Measurements from ENCODE around the gene NOP10.
A peak's percentile ranks its signal among the peaks of the same experiment; 100 is the strongest.
"Not testable (repeated sequence)": the region's sequence is repeated elsewhere in the genome, so short reads cannot be mapped to it uniquely, and the experiment has no call there.

NOP10 gene

GRCh38 chr15:34358948-34359347, 16.0 kb upstream of the NOP10 start:
- DNase-seq (ENCODE audit: low spot score), result no peak

- no peak for DNase-seq (ENCODE audit: low spot score)
Measured at GRCh38 chr15:34358367-34358766, 15.4 kb upstream of the NOP10 start.

- no peak for DNase-seq (ENCODE audit: low spot score)
Measured at GRCh38 chr15:34357653-34358052, 14.7 kb upstream of the NOP10 start.

- DNase-seq (ENCODE audit: low spot score), result no peak
Measured at GRCh38 chr15:34355241-34355640, 12.3 kb upstream of the NOP10 start.

DNA sequence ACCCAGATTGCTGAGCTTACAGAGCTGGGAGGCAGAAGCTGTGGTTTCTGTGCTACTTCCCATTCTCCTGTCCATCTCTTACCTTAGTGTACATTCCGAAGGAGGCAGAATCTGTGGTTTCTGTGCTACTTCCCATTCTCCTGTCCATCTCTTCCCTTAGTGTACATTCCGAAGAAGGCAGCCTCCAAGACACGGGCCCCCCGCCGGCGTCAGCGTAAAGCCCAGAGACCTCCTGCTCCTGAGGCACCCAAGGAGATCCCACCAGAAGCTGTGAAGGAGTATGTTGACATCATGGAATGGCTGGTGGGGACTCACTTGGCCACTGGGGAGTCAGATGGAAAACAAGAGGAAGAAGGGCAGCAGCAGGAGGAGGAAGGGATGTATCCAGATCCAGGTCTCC, 11.3 kb upstream of the NOP10 start:
- DNase-seq (ENCODE audit: low spot score), result no peak

- no peak for DNase-seq (ENCODE audit: low spot score)
Measured at GRCh38 chr15:34353627-34354026, 10.7 kb upstream of the NOP10 start.

GRCh38 chr15:34352996-34353395, 10.1 kb upstream of the NOP10 start:
- not testable (repeated sequence) for DNase-seq (ENCODE audit: low spot score)

GRCh38 chr15:34349769-34350168, 6.8 kb upstream of the NOP10 start:
- DNase-seq (ENCODE audit: low spot score), result no peak

DNA sequence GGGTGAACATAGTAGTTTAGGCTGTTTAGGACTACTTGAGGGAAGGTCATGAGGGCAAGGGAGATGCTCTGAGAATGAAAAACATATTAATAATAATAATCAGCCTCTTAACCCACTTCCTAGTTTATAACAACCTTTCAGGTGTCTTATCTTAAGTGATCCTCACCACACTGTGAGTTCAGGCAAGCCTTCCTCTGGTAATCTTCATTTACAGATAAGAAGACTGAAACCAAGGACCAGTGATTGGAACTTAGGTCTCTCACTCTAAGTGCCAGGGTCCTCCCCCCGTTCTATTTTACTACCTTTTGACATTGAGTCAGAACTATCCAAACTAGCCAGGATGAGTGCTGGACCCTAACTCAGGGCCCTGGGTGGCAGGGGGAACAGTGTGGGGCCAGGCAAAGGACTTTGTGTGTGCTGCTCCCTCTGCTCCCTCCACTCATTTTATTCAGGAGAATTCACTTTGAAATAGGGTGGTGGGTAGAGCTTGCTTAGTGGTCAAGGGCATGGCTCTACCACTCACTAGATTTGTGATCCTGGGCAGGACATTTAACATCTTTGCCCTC, 5.9 kb upstream of the NOP10 start:
- no peak for DNase-seq (ENCODE audit: low spot score)

GRCh38 chr15:34347951-34348638, 5.2 kb upstream of the NOP10 start:
- DNase-seq (ENCODE audit: low spot score), result no peak

DNA sequence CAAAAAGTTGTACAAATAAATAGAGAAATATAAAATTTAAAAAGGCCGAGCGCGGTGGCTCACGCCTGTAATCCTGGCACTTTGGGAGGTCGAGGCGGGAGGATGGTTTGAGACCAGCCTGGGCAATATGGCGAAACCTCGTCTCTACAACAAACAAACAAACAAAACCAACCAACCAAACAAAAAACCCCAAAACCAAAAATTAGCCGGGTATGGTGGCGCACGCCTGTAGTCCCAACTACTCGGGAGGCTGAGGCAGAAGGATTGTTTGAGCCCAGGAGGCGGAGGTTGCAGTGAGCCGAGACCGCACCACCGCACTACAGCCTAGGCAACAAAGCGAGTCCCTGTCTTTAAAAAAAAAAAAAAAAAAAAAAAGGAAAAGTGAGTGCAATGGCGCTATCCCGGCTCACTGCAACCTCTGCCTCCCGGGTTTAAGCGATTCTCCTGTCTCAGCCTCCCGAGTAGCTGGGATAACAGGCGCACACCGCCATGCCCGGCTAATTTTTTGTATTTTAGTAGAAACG, 661 bp downstream of the NOP10 start:
- DNase-seq (ENCODE audit: low spot score), result not testable (repeated sequence)

DNA sequence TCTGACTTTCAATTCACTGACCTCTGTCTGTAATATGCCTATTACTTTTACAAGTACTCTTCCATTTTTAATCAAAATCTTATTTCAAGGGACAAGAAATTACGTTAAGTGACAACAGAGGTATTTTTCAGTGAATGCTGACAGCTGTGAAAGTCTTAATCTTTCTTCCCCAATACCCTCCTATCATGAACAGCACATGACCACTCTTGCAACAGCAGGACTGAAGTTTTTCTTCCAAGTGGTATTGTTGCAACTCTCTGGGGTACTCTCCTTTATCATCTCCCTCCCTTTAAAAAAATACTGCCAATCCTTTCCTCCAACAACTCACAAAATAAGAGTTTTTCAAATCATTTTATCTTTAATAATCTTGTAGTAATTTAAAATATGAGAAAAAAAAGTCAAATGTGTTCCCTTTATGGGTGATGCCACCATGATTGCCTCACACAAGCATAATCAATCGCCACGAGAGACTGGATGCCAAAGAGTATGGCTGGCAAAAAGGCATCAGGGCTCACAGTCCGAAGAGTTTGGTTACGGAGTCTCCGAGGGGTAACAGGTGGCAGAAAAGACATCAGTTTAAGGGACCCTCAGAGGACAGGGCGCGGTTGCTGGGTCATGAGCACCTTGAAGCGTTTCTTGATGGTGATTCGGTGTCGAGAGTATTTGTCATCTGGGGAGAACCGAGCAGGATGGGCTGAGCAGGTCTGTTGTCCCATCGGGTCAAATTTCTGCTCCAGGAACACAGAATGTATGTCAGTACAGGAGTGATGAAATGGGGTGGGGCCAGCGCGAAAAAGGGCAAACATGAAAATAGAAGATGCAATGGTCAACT, 1.3 kb downstream of the NOP10 start:
- DNase-seq (ENCODE audit: low spot score), result no peak

DNA sequence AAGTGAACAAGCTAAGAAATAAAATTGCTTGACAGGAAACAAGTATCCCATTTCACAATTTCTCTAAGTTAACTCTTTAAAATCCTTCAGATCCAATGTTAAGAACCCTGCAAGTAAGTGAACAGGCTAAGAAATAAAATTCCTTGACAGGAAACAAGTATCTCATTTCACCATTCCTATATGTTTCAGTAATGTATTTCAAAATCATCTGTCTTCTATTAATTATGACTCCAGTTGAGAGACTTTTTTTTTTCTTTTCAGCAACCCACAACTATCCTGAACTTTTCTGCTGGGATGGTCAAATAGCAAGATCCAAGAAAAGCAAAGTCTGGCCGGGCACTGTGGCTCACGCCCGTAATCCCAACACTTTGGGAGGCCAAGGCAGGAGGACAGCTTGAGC, 3.0 kb downstream of the NOP10 start:
- DNase-seq (ENCODE audit: low spot score), result no peak

DNA sequence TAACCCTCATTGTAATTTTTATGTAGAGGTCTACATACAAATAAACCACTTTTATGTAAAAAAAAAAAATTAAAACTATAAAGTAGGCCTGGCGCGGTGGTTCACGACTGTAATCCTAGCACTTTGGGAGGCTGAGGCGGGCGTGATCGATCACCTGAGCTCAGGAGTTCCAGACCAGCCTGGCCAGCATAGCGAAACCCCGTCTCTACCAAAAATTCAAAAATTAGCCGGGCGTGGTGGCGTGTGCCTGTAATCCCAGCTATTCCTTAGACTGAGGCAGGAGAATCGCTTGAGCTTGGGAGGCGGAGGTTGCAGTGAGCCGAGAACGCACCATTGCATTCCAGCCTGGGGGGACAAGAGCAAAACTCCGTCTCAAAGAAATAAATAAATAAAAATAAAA, 4.6 kb downstream of the NOP10 start:
- no peak for DNase-seq (ENCODE audit: low spot score)

- DNase-seq (ENCODE audit: low spot score), result peak; percentile 95
Measured at GRCh38 chr15:34337557-34338306, 5.2 kb downstream of the NOP10 start, which contains the start of gene SLC12A6. TSS of gene SLC12A6 (minus strand) at chr15:34337781. CDS start at chr15:34336680, 1,101 bp downstream.

DNA sequence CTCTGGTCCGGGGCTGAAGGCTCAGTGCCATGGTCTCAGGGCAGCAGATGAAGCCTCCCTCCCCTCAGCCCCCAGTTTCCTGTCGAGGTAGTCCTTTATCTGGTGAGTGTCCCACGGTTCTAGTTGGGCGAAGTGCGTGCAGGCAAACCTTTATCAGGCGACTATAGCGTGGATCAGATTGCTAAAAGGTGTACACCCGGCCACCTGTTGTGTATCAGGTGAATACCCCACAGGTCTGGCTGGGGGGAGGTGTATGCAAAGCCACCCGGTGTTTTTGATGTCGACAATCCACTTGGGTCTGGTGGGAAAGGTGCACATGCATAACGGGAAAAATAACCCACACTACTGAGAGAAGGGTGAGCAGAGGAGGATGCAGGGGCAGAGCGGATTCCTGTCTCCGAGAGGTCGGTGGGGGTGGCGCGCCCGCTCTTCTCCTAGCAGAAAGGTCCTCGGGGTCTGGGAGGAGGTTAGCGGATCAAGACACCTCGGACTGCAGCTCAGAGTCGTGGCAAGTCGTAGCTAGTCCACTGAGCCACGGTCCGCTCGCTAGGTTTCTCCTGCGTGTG, 5.9 kb downstream of the NOP10 start:
- DNase-seq (ENCODE audit: low spot score), result no peak

GRCh38 chr15:34336231-34336990, 6.5 kb downstream of the NOP10 start:
- no peak for DNase-seq (ENCODE audit: low spot score)

- no peak for DNase-seq (ENCODE audit: low spot score)
Measured at GRCh38 chr15:34335176-34336032, 7.5 kb downstream of the NOP10 start.

DNA sequence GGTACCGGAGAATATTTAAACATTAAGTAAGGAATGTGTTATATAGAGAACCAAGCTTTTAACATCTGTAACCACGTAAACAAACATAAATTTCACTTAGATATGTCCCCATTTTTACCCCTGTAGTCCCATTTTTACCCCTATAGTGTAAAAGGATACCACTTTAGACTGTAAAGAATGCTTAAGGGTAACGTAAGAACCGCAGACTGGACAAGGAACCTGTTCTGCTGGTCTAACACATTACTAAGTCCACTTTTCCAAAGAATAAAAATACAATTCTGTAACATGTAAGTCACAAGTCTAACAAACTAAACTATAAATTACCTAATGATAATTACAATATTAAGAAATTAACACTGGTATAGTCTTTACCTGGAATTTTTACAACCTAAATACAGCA, 8.3 kb downstream of the NOP10 start:
- no peak for DNase-seq (ENCODE audit: low spot score)

DNA sequence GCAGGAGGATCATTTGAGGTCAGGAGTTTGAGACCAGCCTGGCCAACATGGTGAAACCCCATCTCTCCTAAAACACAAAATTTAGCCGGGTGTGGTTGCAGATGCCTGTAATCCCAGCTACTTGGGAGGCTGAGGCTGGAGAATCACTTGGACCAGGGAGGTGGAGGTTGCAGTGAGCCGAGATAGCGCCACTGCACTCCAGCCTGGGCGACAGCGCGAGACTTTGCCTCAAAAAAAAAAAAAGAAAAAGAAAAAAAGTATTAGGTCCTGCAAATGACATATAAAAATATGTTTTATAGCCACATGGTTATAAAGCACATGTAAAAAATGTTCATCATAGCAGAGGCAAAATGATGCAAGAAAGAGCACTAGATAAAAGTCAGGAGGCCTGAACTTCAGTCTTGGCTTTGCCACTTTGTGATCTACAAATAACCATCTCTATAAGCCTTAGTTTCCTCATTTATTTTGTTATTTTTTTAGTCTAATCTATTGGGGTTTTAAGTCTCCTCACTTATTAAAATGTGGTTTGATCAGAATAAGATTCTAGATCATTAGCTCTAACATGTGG, 10.3 kb downstream of the NOP10 start:
- DNase-seq (ENCODE audit: low spot score), result no peak

Data from LoVo (cell line).